SHP77 treated with DMSO at 0.1 percent for 48 hours (cell line): ENCODE data around the gene ARFGAP3.

Source experiments
- DNase-seq: peaks from one replicate; lab custom pipeline; 2025; lab: John Stamatoyannopoulos, UW

The ARFGAP3 gene

GRCh38 chr22:42863349-42863961 is 6.4 kb upstream of the ARFGAP3 start:
- DNase-seq = no peak

- no peak for DNase-seq
Observed at GRCh38 chr22:42862045-42862734, 5.1 kb upstream of the ARFGAP3 start.

- DNase-seq = peak; percentile 12
Observed at GRCh38 chr22:42860968-42861367, 3.9 kb upstream of the ARFGAP3 start.

- no peak for DNase-seq
Observed at GRCh38 chr22:42857845-42858481, 890 bp upstream of the ARFGAP3 start.

- DNase-seq = no peak
Observed at GRCh38 chr22:42856179-42856864, 751 bp downstream of the ARFGAP3 start.

GRCh38 chr22:42855721-42856120 is 1.4 kb downstream of the ARFGAP3 start:
- no peak for DNase-seq

- no peak for DNase-seq
Observed at GRCh38 chr22:42855211-42855610, 1.9 kb downstream of the ARFGAP3 start.

- DNase-seq = no peak
Observed at GRCh38 chr22:42848941-42849550, 8.0 kb downstream of the ARFGAP3 start.

GRCh38 chr22:42847110-42847509 is 10.0 kb downstream of the ARFGAP3 start:
- DNase-seq = no peak

GRCh38 chr22:42844756-42845155 is 12.3 kb downstream of the ARFGAP3 start:
- no peak for DNase-seq

- no peak for DNase-seq
Observed at GRCh38 chr22:42842658-42843370, 14.3 kb downstream of the ARFGAP3 start.

- no peak for DNase-seq
Observed at GRCh38 chr22:42841444-42841843, 15.6 kb downstream of the ARFGAP3 start.

GRCh38 chr22:42837556-42837955 is 19.5 kb downstream of the ARFGAP3 start:
- no peak for DNase-seq

GRCh38 chr22:42836026-42836425 is 21.0 kb downstream of the ARFGAP3 start:
- DNase-seq = no peak

- DNase-seq = no peak
Observed at GRCh38 chr22:42834177-42834949, 22.7 kb downstream of the ARFGAP3 start.

- no peak for DNase-seq
Observed at GRCh38 chr22:42833104-42833503, 24.0 kb downstream of the ARFGAP3 start.

- DNase-seq = no peak
Observed at GRCh38 chr22:42831712-42832111, 25.4 kb downstream of the ARFGAP3 start.

GRCh38 chr22:42830161-42830560 is 26.9 kb downstream of the ARFGAP3 start:
- DNase-seq = no peak

GRCh38 chr22:42829302-42829701 is 27.8 kb downstream of the ARFGAP3 start:
- no peak for DNase-seq

GRCh38 chr22:42825796-42826195 is 31.3 kb downstream of the ARFGAP3 start:
- no peak for DNase-seq

GRCh38 chr22:42821386-42821785 is 35.7 kb downstream of the ARFGAP3 start:
- no peak for DNase-seq
